Measurements from ENCODE around the gene MYOM1.

- no peak for TF ChIP-seq REST (IDR thresholded peaks at IDR 0.05; ENCODE audit: insufficient read depth in 1 of 2, low read depth in 2 of 2, low read length in 1 of 2)
- TF ChIP-seq CTCF (IDR thresholded peaks at IDR 0.05) = no peak
- TF ChIP-seq TCF7L2 (IDR thresholded peaks at IDR 0.05; ENCODE audit: low read depth, low read length) = no peak
- no peak for TF ChIP-seq POLR2AphosphoS5 (IDR thresholded peaks at IDR 0.05; ENCODE audit: low read depth, low read length)
- no peak for TF ChIP-seq SIN3A (IDR thresholded peaks at IDR 0.05; ENCODE audit: borderline replicate concordance, insufficient read depth, low read depth, low read length)
Observed at GRCh38 chr18:3114026-3114425, 105.7 kb downstream of the MYOM1 start.
